Activated CD4-positive, alpha-beta T cell treated with anti-CD3 and anti-CD28 coated beads, Interleukin-2, amount 50 U/mL, for 1 hour (primary cell): ENCODE data around the gene CASP6.
A peak's percentile ranks its signal among the peaks of the same experiment; 100 is the strongest.

Source experiments
- DNase-seq: peaks from one replicate; pipeline ENCODE4 v3.0.0-alpha.2; 2020

CASP6 gene

DNA sequence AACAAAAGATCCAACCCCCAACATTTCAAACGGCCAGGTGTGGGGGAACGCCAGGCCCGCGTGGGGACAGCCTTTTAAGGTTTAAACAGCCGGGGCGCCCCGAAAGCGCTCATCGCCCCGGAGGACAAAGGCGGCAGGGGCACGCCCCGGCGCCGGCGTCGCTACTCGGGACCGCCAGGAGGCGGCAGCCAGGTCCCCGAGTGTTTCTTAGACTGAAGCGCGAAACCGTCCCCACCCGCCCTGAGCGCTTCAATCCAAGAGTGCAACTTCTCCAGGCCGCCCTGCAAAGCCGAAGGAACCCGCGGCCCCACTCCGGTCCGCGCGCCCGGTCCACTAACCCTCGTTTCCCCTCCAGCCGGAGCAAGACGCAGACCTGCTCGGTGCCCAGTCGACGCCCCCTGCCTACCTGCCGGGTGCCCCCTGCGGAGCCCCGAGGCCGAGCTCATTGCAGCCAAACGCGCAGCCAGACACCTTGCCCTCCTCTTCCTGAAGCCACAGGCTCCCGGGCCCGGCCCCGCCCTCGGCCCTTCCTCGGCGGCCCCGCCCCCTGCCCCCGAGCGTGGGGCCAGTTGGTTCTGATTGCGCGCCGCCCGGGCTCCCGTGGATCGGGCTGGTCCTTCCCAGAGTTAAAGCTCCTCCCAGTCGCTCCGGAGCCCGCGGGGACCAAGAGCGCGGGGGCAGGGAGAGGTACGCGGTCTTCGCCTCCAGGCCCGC lies at the start of gene CASP6:
Gene CASP6, minus strand, starts transcription at position 496 of the 714 bp plus-strand sequence. Its CDS starts 50 bp downstream, at position 446.
- peak; percentile 78 for DNase-seq

DNA sequence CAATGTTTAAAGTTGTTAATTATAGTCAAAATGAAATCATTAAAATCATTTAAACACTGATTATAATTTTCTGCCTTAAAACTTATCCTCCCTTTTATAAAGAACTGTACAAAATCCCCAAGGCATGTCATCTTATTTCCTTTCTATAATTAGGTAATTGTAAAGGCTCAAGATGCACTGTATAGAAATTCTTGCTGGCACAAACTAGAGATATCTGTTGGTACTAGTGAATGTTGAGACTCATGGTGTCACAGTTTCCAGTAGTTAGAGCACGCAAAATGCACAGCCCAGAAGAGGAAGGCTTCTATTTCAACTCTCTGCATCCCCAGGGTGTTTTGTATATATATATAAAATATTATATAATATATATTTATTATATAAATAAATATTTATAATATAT lies 49.3 kb upstream of the CASP6 start:
- no peak for DNase-seq

DNA sequence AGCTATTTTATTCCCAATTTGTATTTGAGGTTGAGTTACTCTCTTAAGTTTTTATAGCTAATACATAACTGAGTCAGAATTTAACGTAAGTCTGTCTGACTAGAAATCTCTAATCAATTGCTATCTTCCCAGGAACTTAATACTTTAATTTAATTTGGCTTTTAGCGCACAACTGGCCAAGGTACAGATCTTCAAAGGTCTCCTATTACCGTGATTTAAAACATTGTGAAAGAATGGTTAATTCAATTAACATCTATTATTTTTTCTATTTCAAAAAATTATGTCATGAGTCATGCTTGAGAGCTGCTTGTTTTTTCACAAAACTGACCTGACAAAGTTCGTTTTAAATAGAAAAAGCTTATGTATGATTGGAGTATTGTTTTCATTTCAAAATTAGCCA lies 48.6 kb upstream of the CASP6 start:
- DNase-seq: no peak

DNA sequence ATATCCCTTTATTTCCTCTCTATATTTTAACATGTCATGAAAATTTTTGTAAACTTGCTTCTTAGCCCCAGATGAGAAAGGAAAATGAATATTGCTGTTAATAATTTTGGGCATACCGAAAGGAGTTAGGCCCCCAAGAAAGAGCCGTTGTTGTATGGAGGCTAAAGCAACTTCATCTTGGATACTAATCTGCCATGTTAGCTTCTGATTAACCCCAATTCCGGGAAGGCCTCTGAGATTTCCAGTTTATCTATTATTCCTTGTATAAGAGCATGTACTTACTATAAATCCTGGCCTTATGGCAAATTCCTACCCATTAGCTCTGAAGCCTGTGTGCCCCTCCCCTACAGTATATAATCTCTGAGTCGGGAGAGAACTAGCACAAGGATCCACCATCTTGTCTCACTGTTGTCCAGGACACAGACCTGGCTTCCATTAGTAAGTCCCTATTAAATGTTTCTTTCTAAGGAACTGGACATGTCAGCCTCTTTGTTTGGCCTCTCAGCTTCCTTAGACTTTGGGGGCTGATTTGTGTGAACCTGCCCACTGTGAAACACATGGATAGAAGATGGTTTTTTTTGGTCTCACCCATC lies 47.5 kb upstream of the CASP6 start:
- no peak for DNase-seq

DNA sequence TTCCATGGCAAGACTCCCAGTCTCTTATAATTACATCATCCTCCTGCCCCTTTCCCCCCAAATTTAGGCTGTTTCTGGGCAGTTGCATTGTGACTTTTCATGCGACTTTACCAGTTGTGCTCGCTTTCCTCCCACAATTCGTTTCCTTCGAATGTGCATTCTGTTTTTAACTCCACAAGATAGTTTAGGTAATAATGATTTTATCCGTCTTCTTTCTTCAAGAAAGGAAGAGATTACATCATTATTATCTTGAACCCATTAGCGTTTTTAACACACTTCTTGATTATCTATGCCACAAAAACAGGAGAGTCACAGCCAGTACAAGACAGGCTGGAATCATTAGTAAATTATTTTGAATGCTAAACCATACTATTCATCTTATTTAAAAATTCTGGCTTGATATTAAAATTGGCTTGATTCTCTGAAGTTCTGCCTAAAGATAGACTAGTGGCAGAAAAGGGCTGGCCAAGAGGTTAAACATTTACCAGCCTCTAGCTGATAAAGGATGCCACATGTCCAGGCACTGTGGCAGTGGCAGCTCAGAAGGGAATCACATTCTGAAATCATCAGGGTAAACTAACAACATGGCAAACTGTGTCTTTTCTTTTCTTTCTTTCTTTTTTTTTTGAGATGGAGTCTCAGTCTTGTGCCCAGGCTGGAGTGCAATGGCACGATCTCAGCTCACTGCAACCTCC lies 46.3 kb upstream of the CASP6 start:
- no peak for DNase-seq

DNA sequence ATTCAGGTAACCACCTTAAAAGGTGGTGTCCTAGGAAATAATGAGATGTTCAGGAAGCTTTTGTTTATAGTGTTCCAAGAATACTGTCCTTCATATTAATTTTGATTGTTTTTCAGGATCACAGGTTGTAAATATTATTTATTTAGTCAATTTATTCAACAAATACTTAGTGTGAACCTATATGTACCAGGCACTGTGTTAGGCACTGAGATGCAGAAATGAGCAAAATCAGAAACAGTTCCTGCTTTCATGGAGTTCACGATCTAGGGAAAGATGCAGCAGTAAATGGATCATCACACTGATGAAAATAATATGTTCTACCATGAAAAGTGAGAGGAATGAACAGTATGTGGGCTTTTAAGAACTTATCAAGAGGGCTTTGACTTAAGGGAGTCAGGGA lies 44.9 kb upstream of the CASP6 start:
- no peak for DNase-seq

DNA sequence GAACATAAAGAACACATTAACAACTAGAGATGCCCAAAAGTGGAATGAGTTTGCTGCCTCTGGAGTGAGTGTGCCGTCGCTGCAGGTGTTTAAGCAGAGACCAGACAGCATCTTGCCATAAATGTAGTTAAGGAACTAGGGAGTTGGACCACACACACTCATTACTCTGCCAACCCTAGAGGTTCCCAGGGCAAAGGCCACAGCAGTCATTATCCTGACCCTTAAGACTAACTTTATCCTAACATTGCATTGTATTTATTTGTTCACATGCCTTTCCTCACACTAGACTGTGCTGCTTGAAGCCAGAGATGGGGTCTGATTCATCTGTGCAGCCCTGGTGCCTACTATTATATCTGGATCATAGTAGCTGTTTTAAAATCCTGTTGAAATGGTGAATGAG lies 43.5 kb upstream of the CASP6 start:
- no peak for DNase-seq

DNA sequence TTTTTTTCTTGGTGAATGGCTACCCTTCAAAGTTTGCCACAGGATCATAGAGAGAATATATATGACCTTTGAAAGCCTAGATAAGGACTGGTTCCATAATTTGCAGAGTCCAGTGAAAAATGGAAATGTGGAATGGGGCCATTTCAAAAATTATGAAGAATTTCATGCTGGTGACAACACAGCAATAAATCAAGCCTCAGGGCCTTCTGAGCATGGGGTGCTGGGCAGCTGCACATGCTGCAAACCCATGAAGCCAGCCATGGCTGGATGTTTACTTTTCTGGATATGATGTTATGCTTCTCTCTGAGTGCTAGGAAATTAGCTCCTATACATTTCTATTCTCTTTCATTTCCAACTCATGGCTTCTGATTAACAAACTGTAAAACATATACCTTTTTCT lies 42.6 kb upstream of the CASP6 start:
- no peak for DNase-seq

DNA sequence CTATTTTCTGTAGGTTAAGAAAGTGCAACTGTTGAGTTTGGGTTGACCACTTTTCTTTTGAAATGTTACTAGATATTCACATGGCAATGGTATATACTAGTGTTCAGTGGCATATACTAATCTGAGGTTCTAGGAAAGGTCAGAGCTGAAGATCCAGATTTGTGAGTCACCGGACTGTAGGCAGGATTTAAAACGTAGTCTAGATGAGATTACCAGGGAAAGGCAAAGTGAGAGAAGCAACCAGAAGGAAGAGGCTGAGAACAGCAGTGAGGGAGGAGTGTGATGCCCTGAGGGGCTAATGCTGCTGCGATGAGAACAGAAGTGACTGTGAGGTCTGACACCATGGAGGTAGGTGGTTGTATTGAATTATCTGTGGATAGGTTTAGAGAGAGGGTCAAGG lies 36.3 kb upstream of the CASP6 start:
- DNase-seq: no peak

DNA sequence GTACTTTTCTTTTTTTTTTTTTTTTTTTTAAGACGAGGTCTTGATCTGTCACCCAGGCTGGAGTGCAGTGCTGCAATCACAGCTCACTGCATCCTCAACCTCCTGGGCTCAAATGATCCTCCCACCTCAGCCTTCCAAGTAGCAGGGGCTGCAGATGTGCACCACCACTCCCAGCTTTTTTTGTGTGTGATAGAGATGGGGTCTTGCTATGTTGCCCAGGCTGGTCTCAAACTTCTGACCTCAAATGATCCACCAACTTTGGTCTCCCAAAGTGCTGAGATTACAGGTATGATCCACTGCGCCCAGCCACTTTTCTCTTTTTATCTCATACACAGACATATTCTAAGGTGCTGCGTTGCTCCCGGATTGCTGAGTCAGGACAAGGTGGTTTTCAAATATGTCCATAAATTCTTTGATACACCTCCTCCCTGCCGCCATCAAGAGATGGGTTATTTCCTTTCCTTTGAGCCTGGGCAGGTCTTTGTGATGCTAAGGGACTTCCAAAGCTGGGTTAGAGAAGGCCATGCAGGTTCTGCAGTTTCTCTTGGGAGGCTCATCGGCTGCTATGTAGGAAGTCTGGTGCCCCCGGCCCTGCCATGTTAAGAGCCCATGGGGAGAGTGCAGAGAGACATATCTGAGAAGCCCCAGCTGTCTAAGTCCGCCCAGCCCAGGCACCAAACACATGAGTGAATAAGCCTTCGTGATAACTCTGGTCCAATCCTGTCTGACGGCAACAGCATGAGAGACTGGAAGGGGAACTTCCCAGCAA lies 35.0 kb upstream of the CASP6 start:
- DNase-seq: no peak

DNA sequence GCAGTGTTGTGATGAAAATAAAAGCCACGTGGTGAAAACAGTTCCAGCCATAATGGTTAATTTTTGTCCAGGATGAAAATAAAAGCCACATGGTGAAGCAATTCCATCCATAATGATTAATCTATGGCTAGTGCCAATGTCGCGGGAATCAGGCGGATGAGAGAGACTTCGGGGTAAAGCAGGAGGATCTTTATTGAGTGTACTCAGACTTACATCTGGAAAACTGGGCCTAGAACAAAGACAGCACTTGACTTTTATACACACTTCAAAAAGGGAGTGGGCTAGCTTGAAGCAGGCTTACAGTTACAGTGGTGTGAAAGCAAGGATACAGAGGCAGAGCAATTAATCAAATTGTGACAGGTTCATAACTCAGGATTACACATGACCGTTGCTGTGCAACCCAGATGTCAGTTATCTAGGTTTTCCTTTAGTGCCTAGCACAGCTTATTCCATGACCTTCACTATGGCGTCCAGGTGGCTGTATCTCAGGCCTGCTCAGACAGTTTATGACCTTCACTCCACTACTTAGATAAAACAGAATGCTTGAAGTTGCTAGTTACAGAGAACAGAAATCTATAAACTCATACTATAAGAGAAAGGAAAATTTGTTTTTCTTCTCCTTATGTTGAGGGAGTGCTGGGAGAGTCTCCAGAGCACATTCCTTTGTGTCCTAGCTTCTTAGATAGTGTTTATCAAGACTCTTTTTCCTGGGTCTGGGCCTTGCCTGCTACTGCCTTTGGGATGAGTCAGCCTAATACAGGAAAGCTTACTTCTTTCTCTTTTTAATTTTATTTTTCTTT lies 32.5 kb upstream of the CASP6 start:
- DNase-seq: no peak

DNA sequence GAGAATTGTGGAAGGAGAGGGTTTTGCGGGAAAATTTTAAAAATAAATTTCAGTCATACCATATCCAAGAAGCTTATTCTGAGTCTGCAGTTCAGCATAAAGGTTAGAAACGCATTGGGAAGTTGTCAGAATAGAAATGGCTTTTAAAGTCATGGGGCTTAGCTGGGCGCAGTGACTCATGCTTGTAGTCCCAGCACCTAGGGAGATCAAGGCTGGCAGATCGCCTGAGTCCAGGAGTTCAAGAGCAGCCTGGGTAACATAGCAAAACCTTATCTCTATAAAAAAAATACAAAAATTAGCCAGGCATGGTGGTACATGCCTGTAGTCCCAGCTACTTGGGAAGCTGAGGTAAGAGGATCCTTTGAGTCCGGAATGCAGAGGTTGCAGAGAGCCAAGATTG lies 30.5 kb upstream of the CASP6 start:
- DNase-seq: no peak

DNA sequence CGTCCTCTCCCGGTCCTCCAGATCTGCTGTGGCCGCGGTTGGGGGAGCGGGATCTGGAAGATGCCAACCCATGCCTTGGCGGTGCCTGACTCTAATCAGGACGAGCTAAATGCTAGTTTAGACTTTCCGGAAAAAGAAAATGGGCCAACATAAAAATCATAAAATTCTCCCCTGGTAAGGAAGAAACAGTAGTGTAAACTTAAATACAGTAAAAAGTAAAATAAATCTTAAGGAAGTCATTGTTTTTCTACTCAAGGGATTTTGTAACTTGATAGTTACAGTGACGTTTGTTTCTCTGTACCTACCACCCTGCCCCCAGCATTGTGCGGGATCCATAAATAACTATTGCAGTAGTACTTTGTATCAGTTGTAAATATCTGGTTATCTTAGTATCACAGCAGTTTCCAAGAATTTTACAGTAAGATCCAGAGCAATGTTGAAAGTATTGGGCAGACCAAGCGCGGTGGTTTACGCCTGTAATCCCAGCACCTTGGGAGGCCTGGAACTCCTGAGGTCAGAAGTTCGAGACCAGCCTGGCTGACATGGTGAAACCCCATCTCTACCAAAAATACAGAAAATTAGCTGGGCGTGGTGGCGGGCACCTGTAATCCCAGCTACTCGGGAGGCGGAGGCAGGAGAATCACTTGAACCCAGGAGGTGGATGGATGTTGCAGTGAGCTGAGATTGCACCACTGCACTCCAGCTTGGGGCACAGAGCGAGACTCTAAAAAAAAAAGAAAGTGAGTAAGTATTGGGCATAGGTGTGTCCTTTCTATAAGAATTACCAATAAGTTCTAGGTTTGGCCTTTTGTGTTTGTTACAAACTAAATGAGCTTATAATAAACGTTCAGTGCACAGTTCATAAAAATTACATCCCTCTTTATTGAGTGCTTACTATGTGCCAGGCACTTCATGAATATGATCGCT lies 27.6 kb upstream of the CASP6 start:
- no peak for DNase-seq

DNA sequence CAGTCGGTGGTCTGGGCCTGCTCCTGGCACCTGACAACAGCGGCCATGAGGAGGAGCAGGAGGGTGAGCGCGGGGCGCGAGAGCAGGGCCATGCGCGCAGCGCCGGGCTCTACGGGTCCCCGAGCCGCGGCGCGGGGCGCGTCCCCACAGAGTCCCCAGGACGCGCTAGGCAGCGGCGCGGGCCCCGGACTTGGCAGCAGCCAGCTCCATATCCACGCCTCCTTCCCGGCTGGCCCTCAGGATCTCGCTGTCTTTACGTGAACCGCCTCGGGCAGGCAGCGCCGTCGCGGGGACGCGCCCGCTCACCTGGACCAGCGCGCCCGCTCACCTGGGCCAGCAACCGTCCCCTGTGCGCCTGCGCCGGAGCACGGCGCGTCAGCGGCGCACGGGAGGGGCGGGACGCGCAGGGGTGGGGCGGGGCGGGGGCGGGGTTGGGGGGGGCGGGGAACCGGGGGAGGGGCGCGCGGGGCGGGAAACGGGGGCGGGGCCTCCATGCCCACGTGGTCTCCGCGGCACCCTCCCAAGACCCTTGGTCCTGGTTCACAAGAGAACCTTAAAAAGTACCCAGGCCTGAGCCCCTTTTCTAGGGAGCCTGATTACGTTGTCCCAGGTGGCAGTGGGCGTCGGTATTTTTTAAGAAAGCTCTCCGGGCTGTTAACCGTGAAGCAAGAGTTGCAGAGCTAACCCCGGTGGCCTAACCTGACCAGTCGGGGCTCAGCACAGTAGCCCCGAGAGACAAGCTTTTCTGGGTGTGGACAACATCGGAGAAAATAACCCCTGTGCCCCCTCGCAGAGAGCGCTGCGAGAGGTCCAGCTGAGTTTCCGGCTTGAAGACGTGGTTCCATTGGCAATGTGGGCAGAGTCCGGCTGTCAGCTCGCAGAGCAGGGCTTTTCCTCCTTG lies 26.7 kb upstream of the CASP6 start, which contains the start of gene PLA2G12A:
Gene PLA2G12A, minus strand, starts transcription at position 353 of the 901 bp plus-strand sequence. Its CDS starts 261 bp downstream, at position 92.
- DNase-seq: peak; percentile 77

DNA sequence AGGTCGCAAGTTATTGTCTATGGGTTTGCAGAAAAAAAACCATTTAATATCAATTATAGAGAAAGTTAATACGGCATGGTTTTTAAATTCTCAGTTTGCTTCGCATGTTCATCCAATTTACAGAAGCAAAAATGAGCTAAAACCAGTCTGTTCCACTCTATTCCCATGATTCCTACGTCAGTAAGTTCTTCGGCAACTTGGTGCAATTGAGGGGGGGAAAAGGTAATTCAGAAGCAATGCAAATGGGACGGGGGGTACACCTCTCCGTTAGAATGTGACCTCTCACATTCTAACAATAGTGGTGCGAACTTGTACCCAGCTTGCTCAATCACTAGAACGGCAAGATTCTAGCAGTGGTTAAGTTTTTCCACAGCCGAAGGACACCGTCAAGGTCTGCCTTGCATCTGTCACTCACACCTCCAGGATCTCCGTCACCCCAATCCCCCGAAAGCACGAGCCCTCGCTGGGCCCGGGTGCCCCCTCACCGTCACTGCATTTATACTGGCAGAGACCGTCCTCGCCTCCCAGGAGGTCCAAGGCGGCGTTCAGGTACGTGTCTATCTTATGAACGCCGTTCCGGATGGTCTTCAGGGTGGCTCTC lies 26.0 kb upstream of the CASP6 start:
- no peak for DNase-seq

DNA sequence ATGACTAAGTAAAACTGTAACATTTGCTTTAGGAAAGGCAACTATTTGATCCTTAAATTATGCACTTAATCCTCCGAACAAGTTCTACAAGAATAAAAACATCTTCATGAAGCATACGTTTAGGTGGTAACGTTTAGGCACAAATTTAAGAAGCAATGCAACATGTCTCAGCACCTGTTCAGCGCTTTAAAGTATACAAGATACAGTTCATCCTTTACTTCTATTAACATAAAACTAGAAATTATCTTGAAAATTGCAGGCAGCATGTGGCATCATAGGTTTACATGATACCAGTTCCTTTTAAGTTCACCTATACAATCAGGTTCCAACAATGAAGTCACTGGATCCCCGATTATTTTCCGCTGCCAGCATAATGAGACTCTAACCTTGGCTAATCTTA lies 25.1 kb upstream of the CASP6 start:
- DNase-seq: no peak

DNA sequence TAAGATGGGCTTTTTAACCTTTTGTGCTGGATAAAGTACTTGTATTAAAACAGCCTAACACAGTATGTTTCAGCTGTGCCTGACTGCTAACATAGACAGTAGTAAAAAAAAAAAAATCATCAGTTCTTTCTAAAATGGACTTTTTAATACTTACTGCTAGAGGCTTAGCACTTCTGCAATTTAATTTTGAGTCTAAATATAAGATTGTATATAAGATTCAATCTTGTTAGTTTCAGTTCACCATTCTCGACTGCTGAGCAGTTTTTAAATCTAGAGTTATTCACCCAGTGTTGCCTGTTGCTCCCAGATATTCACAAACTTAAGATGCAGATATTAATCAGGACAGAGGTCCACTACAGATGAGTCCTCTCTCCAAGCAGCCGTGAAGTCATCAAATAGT lies 19.9 kb upstream of the CASP6 start:
- no peak for DNase-seq

DNA sequence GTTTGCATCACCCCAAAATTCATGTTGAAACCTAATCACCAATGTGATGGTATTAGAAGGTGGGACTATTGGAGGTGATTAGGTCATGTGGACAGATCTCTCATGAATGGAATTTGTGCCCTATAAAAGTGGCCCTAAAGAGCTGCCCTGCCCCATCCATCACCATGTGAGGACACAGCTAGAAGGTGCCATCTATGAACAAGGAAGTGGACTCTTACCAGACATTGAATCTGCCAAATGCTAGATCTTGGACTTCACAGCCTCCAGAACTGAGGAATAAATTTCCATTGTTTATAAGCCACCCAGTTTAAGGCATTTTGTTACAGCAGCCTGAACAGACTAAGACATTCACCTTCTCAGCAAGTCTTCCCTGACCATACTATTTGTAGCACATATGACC lies 19.1 kb upstream of the CASP6 start:
- no peak for DNase-seq

DNA sequence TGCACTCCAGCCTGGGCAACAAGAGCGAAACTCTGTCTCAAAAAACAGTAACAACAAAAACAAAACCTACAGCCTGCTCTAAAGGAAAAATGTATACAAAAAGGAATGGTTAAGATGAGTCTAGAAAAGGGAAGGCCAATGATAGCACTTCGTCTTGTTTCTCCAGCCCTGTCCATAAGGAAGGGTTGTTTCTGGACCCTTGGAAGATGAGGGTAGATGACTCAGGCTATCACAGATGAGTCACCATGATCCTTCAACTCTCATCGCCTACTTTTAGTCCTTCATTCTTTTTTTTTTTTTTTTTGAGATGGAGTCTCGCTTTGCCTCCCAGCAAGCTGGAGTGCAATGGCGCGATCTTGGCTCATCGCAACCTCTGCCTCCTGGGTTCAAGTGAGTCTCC lies 17.8 kb upstream of the CASP6 start:
- no peak for DNase-seq

DNA sequence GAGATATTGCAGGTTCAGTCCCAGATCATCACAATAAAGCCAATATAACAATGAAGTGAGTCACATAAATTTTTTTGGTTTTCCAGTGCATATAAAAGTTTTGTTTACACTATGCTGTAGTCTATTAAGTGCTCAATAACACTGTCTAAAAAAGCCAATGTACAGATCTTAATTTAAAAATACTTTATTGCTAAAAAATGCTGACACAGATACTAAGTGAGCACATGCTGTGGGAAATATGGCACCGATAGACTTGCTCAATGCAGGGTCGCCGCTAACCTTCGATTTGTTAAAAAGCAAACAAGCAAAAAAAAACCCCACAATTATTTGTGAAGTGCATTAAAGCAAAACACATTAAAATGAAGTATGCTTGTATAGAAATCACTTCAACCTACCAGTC lies 16.4 kb upstream of the CASP6 start:
- DNase-seq: no peak
